ENCODE data around the gene RELCH.
"Not testable (repeated sequence)": the region's sequence is repeated elsewhere in the genome, so short reads cannot be mapped to it uniquely, and the experiment has no call there.

Gene RELCH

DNA sequence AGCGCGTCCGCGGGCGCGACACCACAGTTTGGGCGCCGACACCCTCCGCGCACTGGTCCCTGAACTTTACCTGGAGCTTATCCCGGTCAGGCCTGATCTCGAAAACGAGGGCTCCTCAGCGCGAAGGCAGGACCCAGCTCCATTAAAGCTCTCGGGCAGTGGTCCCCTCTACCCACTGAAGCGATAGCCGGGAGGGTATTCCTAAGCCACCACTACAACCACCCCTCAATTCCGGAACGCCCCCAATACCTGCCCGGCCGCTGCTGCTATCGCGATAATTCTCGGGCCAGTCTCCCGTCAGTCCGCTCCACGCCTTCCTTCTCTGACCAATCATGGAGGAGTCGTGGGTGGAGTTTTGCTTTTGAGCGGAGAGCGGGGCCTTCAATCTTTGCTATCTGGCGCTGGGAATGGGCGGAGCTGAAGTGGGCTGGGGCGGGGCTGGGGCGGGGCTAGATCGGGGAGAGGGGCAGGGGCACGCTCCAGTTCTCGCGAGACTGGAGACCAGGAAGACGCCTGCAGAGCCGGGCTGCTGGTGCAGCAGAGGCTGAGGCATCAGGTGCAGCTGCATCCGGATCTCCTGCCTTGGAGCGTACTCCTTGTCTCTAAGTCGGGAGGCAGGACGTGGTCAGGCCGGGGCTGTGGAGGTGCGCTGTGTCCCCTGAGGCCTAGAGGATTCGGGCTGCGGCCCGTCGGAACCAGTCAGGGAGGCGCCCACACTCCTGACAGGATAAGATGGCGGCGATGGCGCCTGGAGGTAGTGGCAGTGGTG is at the start of gene RELCH, which contains the start of gene PIGN:
Gene RELCH, plus strand, starts transcription at position 482 of the 769 bp plus-strand sequence. Its CDS starts 251 bp downstream, at position 733.
Gene PIGN, minus strand, starts transcription at position 283 of the 769 bp plus-strand sequence. CDS start 25,703 bp downstream, outside the sequence.
- peak; percentile 89 to 92 for DNase-seq

- no peak for DNase-seq
Measured at GRCh38 chr18:62138461-62139235, 48.4 kb upstream of the RELCH start.

DNA sequence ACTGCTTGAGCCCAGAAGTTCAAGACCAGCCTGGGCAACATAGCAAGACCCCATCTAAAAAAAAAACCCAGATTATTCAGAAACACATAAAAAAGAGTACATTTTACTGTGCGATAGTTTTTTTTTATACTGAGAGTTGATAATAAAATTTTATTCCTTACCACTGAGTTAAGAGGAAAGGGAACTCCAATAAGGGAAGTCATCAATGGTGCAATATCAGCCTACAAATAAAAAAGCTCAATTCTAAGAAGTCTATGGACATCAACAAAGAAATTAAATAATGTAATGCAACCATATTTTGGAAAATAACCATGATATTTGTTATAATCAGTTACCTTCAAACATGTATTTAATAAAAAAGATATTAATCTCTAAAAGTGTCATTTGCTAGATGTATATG is 46.8 kb upstream of the RELCH start:
- no peak for DNase-seq

GRCh38 chr18:62144338-62144737 is 42.7 kb upstream of the RELCH start:
- no peak for DNase-seq

GRCh38 chr18:62151068-62151771 is 35.8 kb upstream of the RELCH start:
- no peak for DNase-seq

- DNase-seq: no peak
Measured at GRCh38 chr18:62152844-62153243, 34.2 kb upstream of the RELCH start.

- DNase-seq: no peak
Measured at GRCh38 chr18:62157843-62158242, 29.2 kb upstream of the RELCH start.

- DNase-seq: no peak
Measured at GRCh38 chr18:62164310-62164709, 22.7 kb upstream of the RELCH start.

- DNase-seq: no peak
Measured at GRCh38 chr18:62164855-62165487, 22.1 kb upstream of the RELCH start.

- DNase-seq: no peak
Measured at GRCh38 chr18:62165583-62165982, 21.5 kb upstream of the RELCH start.

DNA sequence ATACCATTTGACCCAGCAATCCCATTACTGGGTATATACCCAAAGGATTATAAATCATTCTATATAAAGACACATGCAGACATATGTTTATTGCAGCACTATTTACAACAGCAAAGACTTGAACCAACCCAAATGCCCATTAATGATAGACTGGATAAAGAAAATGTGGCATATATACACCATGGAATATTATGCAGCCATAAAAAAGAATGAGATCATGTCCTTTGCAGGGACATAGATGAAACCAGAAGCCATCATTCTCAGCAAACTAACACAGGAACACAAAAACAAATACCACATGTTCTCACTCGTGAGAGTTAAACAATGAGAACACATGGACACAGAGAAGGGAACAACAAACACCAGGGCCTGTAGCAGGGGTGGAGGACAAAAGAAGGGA is 20.5 kb upstream of the RELCH start:
- DNase-seq: not testable (repeated sequence)

DNA sequence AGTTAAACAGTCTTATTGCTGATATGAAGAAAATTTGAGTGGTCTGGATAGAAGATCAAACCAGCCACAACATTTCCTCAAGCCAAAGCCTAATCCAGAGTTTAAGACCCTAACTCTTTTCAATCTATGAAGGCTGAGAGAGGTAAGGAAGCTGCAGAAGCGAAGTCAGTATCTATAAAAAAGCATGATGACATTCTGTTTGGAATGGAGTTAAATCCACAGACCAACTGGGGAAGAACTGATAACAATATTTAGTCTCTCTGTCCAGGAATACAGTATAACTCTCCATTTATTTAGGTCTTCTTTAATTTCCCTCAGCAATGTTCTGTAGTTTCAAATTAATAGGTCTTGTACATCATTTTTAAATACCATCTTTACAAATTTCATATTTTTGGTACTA is 16.2 kb upstream of the RELCH start:
- DNase-seq: no peak

DNA sequence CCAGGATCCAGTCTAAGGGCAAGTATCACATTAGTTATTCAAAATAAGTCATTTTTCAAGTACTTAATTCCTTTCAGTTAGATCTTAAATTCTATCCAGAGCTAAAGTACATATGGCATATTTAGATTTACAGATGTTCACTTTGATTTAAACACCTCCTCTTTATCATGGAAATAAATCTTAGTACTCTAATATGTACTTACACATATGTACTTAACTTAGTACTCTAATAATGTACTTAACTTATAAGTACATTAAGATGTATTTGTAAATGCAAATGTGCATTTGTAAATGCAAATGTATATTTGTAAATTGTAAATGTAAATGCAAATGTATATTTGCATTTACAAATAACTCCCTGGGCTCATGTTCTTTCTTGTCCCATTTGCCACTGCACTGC is 14.8 kb upstream of the RELCH start:
- DNase-seq: no peak

DNA sequence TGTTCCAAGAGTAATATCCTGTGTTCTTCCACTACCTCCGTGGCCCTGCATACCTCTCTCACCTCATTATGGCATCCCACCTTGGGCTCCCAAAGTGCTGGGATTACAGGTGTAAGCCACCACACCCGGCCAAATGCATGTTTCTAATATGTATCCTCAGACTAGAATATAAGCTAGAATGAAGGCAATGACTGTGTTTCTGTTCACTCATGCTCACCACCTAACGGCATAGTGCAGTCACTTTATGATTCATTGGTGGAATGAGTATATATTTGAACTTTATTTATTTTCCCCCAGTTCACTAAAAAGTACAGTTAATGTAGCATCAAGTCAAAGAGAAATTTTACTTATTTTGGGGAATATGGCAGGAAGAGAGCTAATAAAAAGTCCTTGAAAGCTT is 11.5 kb upstream of the RELCH start:
- DNase-seq: no peak

- no peak for DNase-seq
Measured at GRCh38 chr18:62177271-62177670, 9.8 kb upstream of the RELCH start.

DNA sequence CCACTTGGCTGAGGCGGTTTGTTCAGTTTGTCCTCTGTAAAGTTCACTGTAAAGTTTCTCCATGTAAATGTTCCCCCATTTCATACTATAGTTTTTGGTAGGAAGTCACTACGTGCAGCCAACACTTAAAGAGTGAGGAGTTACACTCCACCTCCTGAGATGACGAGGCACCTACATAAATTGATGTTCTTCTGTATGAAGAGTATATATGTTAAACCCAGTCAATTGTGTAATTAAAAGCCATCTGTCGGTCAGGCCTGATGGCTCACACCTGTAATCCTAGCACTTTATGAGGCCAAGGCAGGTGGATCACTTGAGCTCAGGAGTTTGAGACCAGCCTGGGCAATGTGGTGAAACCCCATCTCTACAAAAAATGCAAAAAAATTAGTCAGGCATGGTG is 7.8 kb upstream of the RELCH start:
- DNase-seq: no peak

- DNase-seq: no peak
Measured at GRCh38 chr18:62182220-62182619, 4.8 kb upstream of the RELCH start.

- DNase-seq: peak in 1 of 2 donors; percentile 60
Measured at GRCh38 chr18:62183578-62184195, 3.4 kb upstream of the RELCH start.

DNA sequence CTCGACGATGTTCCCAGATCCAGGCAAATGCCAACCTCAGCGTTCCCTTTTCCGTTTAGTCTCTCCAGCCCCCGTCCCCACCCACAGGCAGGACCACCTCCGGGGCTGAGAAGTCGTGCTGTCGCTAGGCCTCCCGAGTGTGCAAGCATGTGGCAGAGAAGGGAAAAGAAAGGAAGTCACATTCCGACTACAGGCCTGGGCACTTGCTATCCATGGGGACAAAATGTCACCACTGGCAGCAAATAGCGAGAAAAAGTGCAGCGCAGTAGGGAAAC is 619 bp upstream of the RELCH start:
- no peak for DNase-seq

DNA sequence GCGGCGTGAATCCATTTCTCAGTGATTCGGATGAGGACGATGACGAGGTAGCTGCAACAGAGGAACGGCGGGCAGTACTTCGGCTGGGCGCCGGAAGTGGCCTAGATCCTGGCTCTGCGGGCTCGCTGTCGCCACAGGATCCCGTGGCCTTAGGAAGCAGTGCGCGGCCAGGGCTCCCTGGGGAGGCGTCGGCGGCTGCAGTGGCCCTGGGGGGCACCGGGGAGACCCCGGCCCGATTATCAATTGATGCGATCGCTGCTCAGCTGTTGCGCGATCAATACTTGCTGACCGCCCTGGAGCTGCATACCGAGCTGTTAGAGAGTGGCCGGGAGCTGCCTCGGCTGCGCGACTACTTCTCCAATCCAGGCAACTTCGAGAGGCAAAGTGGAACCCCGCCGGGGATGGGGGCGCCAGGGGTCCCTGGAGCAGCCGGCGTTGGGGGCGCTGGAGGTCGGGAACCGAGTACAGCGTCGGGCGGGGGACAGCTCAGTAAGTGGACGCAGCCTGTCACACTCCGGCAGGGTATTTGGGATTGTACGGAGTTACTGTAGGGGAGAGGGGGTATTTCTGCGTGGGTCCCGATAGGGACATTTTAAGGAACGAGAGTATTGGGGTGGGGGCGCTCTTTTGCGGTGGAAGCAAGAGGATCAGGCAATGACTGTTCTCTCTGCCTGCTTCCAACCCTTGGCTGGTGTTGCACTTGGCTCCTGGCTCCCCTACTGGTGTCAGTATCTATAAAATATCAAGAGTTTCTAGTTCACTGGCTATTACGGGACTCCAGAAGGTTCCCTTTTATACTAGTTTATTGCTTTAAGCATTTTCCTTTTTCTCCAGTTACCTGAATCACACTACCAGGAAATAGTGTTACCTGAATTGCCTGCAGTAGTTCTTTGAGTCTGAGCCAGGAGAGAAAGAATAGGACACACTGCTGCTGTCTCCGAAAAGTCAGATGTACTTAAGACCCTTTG is 772 bp downstream of the RELCH start:
- DNase-seq: peak; percentile 24 to 26

DNA sequence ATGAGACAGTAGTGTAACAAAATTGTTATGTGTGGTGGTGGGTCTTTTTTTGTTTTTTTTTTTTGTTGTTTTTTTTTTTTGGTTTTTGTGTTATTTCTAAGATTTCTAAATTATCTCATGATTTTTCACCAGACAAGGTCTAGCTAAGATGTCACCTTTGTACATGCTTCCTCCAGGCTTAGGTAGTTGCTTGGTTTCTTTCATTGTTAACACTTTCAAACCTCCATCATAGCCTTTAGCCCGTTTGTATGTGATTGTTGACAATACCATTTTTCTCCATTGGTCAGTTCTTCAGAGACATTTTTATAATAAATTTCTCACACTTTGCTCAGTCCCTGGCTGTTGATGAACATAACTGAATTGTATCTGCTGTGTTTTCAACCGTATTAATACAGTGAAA is 2.2 kb downstream of the RELCH start:
- DNase-seq: no peak

DNA sequence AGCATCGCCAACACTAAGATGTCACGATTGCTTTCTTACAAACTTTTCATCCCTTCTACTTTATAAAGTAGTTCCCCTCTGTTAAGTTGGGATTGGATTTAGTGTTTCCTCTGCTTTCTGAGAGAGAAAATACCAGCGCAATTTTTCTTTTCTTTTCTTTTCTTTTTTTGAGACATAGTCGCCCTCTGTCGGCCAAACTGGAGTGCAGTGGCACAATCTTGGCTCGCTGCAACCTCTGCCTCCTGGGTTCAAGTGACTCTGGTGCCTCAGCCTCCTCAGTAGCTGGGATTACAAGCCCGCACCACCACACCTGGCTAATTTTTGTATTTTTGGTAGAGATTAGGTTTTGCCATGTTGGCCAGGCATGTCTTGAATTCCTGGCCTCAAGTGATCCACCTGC is 9.0 kb downstream of the RELCH start:
- no peak for DNase-seq

Data from stimulated activated CD4-positive, alpha-beta T cell treated with anti-CD3 and anti-CD28 coated beads, Interleukin-2, amount 100 ng/mL, for 24 hours (primary cell).